SH-SY5Y (cell line): ENCODE data around the gene ZFAND4.

Experiments used
- GATA2 ChIP-seq: IDR thresholded peaks from 2 replicates; pipeline ENCODE4 v1.6.1; 2011; ENCODE audit warnings: mild to moderate bottlenecking, low read depth, low read length
- GATA3 ChIP-seq: IDR thresholded peaks from 2 replicates; pipeline ENCODE4 v1.6.1; 2011; ENCODE audit warnings: low read depth, mild to moderate bottlenecking, low read length, moderate library complexity

GRCh38 chr10:45660876-45661411 lies 11.6 kb downstream of the ZFAND4 start:
- TF ChIP-seq GATA3, result no peak
- TF ChIP-seq GATA2, result no peak
